Measurements from ENCODE around the gene DZIP3.

DZIP3 gene

DNA sequence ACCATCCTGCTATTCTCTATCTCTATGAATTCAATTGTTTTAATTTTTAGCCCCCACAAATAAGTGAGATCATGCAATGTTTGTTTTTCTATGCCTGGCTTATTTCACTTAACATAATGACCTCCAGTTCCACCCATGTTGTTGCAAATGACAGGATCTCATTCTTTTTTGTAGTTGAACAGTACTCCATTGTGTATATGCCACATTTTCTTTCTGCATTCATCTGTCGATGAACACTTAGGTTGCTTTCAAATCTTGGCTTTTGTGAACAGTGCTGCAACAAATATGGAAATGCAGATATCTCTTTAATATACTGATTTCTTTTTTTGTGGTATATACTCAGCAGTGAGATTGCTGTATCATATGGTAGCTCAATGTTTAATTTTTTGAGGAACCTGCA, 108.9 kb downstream of the DZIP3 start:
- DNase-seq = no peak

- no peak for DNase-seq
These were observed 115.5 kb downstream of the DZIP3 start for GRCh38 chr3:108705045-108705444.

- no peak for DNase-seq
These were observed 123.5 kb downstream of the DZIP3 start for GRCh38 chr3:108713009-108713516.

DNA sequence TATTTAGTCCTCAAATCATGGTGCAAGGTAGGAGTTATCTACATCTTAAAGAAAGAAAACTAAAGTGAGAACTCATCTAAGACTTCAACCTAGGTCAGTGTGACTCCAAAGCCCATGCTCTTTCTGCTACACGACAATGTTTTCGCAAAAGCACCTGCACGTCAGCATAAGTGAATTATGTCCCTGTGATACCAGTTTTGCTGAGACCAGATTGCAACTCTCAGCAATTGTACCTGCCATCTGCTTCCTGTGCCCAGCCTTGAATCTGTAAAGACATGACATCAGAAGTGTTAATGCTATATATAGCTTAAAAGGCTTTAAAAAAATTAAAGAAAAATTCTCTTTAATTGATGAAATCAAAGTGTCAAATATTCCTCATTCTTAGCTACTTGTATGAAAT, 124.3 kb downstream of the DZIP3 start:
- DNase-seq = peak; percentile 51

DNA sequence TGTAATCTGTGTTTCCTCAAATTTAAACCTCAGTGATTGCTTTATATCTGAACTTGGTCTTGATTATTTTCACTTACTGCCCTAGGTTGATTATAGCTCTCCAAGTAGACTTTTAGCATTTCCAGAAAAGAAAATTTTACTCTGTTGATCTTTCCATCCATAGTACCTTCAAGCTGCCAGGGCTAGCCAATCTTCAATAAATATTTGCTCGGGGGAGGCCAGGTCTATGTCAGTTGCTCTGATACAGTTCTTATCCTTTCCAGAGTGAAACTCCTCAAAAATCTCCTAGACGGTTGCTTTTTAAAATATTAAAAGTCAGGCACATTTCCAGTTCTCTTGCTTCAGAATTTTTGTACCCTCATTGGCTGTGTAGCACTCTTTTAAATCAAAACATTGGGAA, 128.9 kb downstream of the DZIP3 start:
- DNase-seq = no peak

GRCh38 chr3:108719178-108719806, 129.8 kb downstream of the DZIP3 start:
- no peak for DNase-seq

- no peak for DNase-seq
These were observed 133.2 kb downstream of the DZIP3 start for GRCh38 chr3:108722724-108723123.

DNA sequence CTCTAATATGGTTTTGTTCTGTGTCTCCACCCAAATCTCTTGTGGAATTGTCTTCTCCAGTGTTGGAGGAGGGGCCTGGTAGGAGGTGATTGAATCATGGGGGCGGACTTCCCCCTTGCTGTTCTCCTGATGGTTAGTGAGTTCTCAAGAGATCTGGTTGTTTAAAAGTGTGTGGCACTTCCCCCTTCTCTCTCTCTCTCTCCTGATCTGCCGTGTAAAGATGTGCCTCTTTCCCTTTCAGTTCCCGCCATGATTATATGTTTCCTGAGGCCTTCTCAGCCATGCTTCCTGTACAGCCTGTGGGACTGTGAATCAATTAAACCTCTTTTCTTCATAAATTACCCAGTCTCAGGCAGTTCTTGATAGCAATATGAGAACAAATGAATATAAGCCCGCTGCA, 134.6 kb downstream of the DZIP3 start:
- DNase-seq = no peak

DNA sequence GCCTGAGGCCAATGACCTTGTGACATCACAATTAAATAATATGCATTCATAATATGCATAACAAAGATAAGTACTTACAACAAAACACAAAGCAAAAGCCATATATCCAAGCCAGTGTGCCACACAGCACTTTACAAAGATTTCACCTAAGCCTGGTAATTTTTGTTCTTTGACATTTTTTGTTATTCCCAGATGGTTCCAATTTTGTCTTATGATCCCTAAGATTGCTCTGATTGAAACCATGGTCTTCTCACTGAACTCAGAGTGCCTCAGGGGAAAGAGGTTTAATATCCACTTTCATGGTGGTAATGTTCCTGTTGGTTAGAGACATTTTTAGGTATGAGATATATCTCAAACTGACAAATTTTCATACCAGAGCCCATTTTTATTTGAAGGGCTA, 138.6 kb downstream of the DZIP3 start:
- no peak for DNase-seq

DNA sequence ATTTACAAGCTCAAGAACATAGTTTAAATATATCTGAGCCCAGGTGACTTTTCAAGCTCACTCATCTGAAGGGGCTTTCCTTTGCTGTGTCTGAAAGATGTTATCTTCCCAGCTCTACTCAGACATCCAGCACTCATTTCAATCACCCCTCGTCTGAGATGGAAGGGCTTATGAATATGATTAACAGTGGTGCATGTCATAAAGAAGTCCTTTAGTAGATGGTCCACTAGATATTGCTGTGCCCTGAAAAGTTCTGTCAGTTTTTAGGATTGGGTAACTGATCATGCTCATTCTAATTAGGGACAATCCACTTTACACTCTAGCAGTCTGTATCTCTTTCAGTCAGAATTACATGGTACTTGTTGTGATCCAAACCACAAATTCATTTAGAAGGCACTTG, 139.4 kb downstream of the DZIP3 start:
- no peak for DNase-seq

GRCh38 chr3:108736821-108737220, 147.3 kb downstream of the DZIP3 start:
- DNase-seq = no peak

DNA sequence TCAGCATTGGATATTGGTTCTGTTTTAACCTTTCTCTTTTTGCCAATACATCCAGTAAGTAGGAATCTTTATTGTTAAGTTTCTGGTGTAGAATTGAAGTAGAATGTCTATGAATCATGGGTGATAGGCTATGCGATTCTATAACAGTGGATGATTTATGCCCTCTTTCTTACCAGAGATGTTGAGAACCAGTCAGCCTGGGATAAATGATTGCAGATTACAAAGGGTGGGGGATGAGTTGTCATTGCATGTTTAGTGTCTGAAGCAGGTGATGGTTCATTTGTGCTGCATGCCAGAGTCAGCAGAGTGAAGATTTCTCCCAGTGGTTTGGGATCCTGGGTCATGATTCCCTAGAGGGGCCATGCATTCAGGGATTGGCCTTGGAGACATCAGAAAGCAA, 153.4 kb downstream of the DZIP3 start:
- DNase-seq = no peak
